ENCODE data around the gene RSRC1. TPM values are rescaled to one million over a fixed set of nuclear protein-coding genes. Genes with fewer than 3 reads are reported as not detected.

The RSRC1 gene
- total RNA-seq, 1 donor from 2014 or later: 39.9 TPM

DNA sequence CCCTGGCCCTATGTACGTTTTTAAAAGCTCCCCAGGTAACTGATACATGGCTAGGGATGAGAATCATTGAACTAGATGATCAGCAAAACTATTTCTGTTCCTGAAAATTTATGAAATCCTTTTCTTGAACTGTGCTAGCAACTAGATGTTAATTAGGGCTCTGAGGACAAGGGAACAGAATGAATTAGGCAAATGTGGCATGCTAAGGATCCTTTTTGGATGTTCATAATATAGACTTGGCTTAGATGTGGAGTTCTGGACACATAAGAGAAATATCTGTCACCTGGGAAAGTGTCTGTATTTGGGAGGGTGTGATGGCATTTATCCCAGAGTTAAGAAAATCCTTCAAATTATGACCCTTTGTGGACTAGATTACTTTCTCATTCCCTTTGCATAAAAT lies 71.2 kb downstream of the RSRC1 start:
- Mint-ChIP-seq H3K4me3 (no peak overlapping the region), H3K27ac (no peak overlapping the region), H3K9me3 (peaks cover 12% of the 10 kb centered on the region), H3K27me3 (no peaks in the 10 kb centered on the region), H3K4me1 (no peaks in the 10 kb centered on the region), H3K36me3 (ENCODE audit: low read depth) (peaks cover 16% of the 10 kb centered on the region)
- intact Hi-C loops (cut with micrococcal nuclease): no loop called here
- DNase-seq (no peak), ATAC-seq (ENCODE audit: low read depth) (no peak)
- CTCF ChIA-PET: no interaction called here
- TF ChIP-seq, protein P1, sequence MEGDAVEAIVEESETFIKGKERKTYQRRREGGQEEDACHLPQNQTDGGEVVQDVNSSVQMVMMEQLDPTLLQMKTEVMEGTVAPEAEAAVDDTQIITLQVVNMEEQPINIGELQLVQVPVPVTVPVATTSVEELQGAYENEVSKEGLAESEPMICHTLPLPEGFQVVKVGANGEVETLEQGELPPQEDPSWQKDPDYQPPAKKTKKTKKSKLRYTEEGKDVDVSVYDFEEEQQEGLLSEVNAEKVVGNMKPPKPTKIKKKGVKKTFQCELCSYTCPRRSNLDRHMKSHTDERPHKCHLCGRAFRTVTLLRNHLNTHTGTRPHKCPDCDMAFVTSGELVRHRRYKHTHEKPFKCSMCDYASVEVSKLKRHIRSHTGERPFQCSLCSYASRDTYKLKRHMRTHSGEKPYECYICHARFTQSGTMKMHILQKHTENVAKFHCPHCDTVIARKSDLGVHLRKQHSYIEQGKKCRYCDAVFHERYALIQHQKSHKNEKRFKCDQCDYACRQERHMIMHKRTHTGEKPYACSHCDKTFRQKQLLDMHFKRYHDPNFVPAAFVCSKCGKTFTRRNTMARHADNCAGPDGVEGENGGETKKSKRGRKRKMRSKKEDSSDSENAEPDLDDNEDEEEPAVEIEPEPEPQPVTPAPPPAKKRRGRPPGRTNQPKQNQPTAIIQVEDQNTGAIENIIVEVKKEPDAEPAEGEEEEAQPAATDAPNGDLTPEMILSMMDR (IDR thresholded peaks at IDR 0.05): no peak
- POLR2A ChIA-PET: no interaction called here

DNA sequence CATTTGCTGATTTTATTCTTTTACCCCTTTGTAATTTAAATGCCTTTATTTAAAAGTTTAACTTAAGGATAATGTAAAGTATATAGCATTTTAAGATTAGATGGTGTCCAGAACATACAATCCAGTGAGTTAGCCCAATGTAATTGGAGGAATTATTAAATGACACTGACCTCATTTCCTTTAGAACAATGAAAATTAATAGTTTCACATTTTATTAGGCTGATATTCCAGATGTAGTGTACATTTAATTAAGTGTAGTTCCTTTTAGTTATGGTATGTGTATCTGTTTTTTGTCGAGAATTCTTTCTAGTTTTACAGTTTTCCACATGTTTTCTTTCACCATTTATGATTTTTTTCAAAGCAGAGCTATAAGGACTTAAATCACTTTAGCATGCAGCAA lies 75.8 kb downstream of the RSRC1 start:
- Mint-ChIP-seq H3K4me1 (no peaks in the 10 kb centered on the region), H3K27ac (no peak overlapping the region), H3K9me3 (no peaks in the 10 kb centered on the region), H3K27me3 (no peaks in the 10 kb centered on the region), H3K4me3 (no peak overlapping the region), H3K36me3 (ENCODE audit: low read depth) (peaks cover 4% of the 10 kb centered on the region)
- ChIA-PET CTCF (no interaction called here), POLR2A (no interaction called here)
- intact Hi-C loops (cut with micrococcal nuclease): no loop called here
- ATAC-seq (ENCODE audit: low read depth): no peak
- TF ChIP-seq, protein P1 (IDR thresholded peaks at IDR 0.05): no peak
- no peak for DNase-seq

DNA sequence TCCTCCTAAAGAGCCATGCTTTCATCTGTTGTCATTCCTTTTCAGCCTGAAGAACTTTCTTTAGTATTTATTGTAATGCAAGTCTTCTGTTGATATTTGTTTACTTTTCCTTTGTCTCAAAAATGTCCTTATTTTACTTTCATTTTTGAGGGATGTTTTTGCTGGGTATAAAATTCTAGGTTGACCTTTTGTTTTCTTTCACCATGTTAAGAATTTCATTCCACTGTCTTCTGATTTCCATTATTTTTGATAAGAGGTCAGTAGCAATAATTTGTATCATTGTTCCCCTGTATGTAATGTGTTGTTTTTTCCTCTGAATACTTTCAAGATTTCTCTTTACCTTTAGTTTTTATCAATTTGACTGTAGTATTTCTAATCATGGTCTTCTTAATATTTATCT lies 91.1 kb downstream of the RSRC1 start:
- CTCF ChIA-PET: no interaction called here
- no peak for ATAC-seq (ENCODE audit: low read depth)

DNA sequence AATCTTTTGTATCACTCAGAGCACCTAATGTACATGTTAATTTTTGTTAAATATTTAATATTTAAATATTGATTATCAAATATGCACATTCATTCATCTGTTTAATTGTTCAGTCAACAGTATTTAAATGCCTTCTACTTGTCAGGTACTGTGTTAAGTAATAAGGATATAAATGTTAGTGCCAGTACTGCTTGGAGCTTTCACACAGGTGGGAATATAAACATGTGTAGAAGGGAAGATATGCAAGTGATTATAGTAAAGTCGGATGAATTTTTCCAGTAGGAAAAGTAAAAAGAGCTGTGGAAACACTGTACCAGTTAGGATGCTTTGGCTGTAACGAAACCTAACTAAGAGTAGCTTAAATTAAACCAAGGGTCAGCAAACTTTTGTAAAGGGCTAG lies 95.4 kb downstream of the RSRC1 start:
- intact Hi-C loops (cut with micrococcal nuclease): loop anchor here (2.0 kb wide), 1 partner anchor 15 kb away; no protein-coding TSS in a partner anchor
- no peak for DNase-seq
- Mint-ChIP-seq H3K9me3 (peaks cover 11% of the 10 kb centered on the region), H3K4me3 (no peak overlapping the region), H3K4me1 (peaks cover 4% of the 10 kb centered on the region), H3K36me3 (ENCODE audit: low read depth) (peaks cover 41% of the 10 kb centered on the region), H3K27ac (no peak overlapping the region), H3K27me3 (no peaks in the 10 kb centered on the region)
- TF ChIP-seq, protein P1 (IDR thresholded peaks at IDR 0.05): no peak
- no peak for ATAC-seq (ENCODE audit: low read depth)
- ChIA-PET CTCF (no interaction called here), POLR2A (no interaction called here)

More for the DNA sequence above, 91.1 kb downstream of the RSRC1 start:
- Mint-ChIP-seq H3K4me1 (no peaks in the 10 kb centered on the region), H3K36me3 (ENCODE audit: low read depth) (peaks cover 56% of the 10 kb centered on the region), H3K27ac (no peak overlapping the region), H3K4me3 (no peak overlapping the region), H3K9me3 (peaks cover 31% of the 10 kb centered on the region), H3K27me3 (no peaks in the 10 kb centered on the region)
- POLR2A ChIA-PET: no interaction called here
- TF ChIP-seq, protein P1 (IDR thresholded peaks at IDR 0.05): no peak
- DNase-seq: no peak
- intact Hi-C loops (cut with micrococcal nuclease): no loop called here

DNA sequence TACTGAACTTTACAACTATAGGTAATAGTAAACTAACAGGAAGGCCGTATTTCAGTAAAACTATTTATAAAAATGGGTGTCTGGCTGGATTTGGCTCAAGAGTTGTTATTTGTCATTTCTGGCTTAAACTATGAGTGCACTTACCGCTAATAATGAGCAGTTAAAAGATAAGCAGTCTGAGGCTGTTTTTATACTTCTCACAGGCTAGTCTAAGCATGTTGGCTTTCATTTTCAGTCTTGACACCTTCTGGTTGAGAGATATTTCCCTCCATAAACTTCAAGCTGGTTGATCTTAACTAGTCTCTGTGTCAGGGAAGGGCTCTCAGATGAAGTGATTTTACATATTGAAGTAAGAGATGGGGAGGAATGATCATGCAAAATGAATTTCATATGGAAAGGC lies 96.1 kb downstream of the RSRC1 start:
- H3K27me3 Mint-ChIP-seq: no peaks in the 10 kb centered on the region
- no peak overlapping the region for H3K4me3 Mint-ChIP-seq
- ATAC-seq (ENCODE audit: low read depth): no peak
- POLR2A ChIA-PET: no interaction called here
- peaks cover 37% of the 10 kb centered on the region for H3K36me3 Mint-ChIP-seq (ENCODE audit: low read depth)
- CTCF ChIA-PET: no interaction called here
- intact Hi-C loops (cut with micrococcal nuclease): loop anchor here (2.0 kb wide), 1 partner anchor 15 kb away; no protein-coding TSS in a partner anchor
- peaks cover 7% of the 10 kb centered on the region for H3K9me3 Mint-ChIP-seq
- no peak for DNase-seq
- H3K4me1 Mint-ChIP-seq: peaks cover 4% of the 10 kb centered on the region
- TF ChIP-seq, protein P1 (IDR thresholded peaks at IDR 0.05): no peak
- no peak overlapping the region for H3K27ac Mint-ChIP-seq

Data from activated B cell treated with CpG ODN at 0.5 μM for 24 hours (primary cell).